Neuronal stem cell (in vitro differentiated cells): ENCODE measurements around the gene MICAL3.

Experiments
- DNase-seq: peaks from one replicate; pipeline ENCODE4 v3.0.0-alpha.2; 2013; ENCODE audit warnings: low spot score
- H2AFZ ChIP-seq: one replicate; pipeline ENCODE4 v1.6.1; 2013; ENCODE audit warnings: mild to moderate bottlenecking, low read length, inconsistent platforms
- H2AK5ac ChIP-seq: 2 replicates; pipeline ENCODE4 v1.6.1; 2013; ENCODE audit warnings: low read depth, mild to moderate bottlenecking, inconsistent platforms, low read length, moderate library complexity, mixed read lengths
- H2BK120ac ChIP-seq: 2 replicates; pipeline ENCODE4 v1.6.1; 2013; ENCODE audit warnings: low read depth, mild to moderate bottlenecking, inconsistent platforms, low read length, moderate library complexity, mixed read lengths
- H2BK12ac ChIP-seq: one replicate; pipeline ENCODE4 v1.6.1; 2013; ENCODE audit warnings: low read length, inconsistent platforms
- H2BK15ac ChIP-seq: 2 replicates; pipeline ENCODE4 v1.6.1; 2013; ENCODE audit warnings: mild to moderate bottlenecking, low read length, inconsistent platforms, mixed read lengths
- H2BK5ac ChIP-seq: one replicate; pipeline ENCODE4 v1.6.1; 2013; ENCODE audit warnings: inconsistent platforms, mild to moderate bottlenecking, low read length, moderate library complexity
- H3K14ac ChIP-seq: one replicate; pipeline ENCODE4 v1.6.1; 2013; ENCODE audit warnings: low read length, inconsistent platforms
- H3K18ac ChIP-seq: 2 replicates; pipeline ENCODE4 v1.6.1; 2013; ENCODE audit warnings: low read length, inconsistent platforms
- H3K23ac ChIP-seq: 2 replicates; pipeline ENCODE4 v1.6.1; 2013; ENCODE audit warnings: low read depth, mild to moderate bottlenecking, mixed read lengths, low read length, inconsistent platforms; ENCODE audit not compliant: poor library complexity
- H3K27ac ChIP-seq: replicated peaks from 3 replicates; pipeline ENCODE4 v1.5.1; 2013; ENCODE audit warnings: low read length, inconsistent platforms
- H3K27me3 ChIP-seq, 3 experiments: 2 replicates each; pipeline ENCODE4 v1.6.1; 2013; ENCODE audit warnings: low read length in 3 of 3, mild to moderate bottlenecking in 2 of 3, inconsistent platforms in 1 of 3, low read depth in 1 of 3, mixed read lengths in 1 of 3, moderate library complexity in 1 of 3; ENCODE audit not compliant: control insufficient read depth in 3 of 3, insufficient read depth in 3 of 3
- H3K36me3 ChIP-seq, 2 donors: replicated peaks in 1 of 2; 2 replicates each; pipeline ENCODE4 v1.6.1; 2013; ENCODE audit warnings: low read length in 2 of 2; ENCODE audit not compliant: control insufficient read depth in 2 of 2, insufficient read depth in 2 of 2
- H3K4ac ChIP-seq: 2 replicates; pipeline ENCODE4 v1.6.1; 2013; ENCODE audit warnings: inconsistent platforms, mild to moderate bottlenecking, low read length, moderate library complexity
- H3K4me1 ChIP-seq, 2 donors: 1 replicate in 1 of 2; 2 replicates in 1 of 2; pipeline ENCODE4 v1.6.1; 2013; ENCODE audit warnings: low read length in 2 of 2, low read depth in 1 of 2; ENCODE audit not compliant: control insufficient read depth in 2 of 2, insufficient read depth in 1 of 2
- H3K4me2 ChIP-seq: one replicate; pipeline ENCODE4 v1.6.1; 2013; ENCODE audit warnings: mild to moderate bottlenecking, low read length, inconsistent platforms; ENCODE audit not compliant: insufficient read depth, poor library complexity, severe bottlenecking
- H3K4me3 ChIP-seq, 2 donors: 2 replicates each; pipeline ENCODE4 v1.5.1; 2013; ENCODE audit warnings: low read length in 2 of 2, mild to moderate bottlenecking in 2 of 2, inconsistent platforms in 1 of 2, moderate library complexity in 1 of 2
- H3K79me1 ChIP-seq: one replicate; pipeline ENCODE4 v1.6.1; 2013; ENCODE audit warnings: low read depth, mild to moderate bottlenecking, inconsistent platforms, low read length, moderate library complexity
- H3K9ac ChIP-seq: one replicate; pipeline ENCODE4 v1.6.1; 2013; ENCODE audit warnings: mild to moderate bottlenecking, low read depth, low read length, inconsistent platforms; ENCODE audit not compliant: poor library complexity
- H3K9me3 ChIP-seq, 2 donors: replicated peaks in 1 of 2; 2 replicates each; pipeline versions ENCODE3 to v1.6.1; 2013; ENCODE audit warnings: low read length in 2 of 2, mild to moderate bottlenecking in 2 of 2, inconsistent platforms in 1 of 2, low read depth in 1 of 2, mixed read lengths in 1 of 2, moderate library complexity in 1 of 2; ENCODE audit not compliant: control insufficient read depth in 2 of 2, insufficient read depth in 1 of 2
- H4K8ac ChIP-seq: one replicate; pipeline ENCODE4 v1.6.1; 2013; ENCODE audit warnings: low read depth, mild to moderate bottlenecking, inconsistent platforms, low read length, moderate library complexity
- H4K91ac ChIP-seq: one replicate; pipeline ENCODE4 v1.6.1; 2013; ENCODE audit warnings: low read length, low read depth, mild to moderate bottlenecking, inconsistent platforms; ENCODE audit not compliant: poor library complexity
- WGBS, 2 donors: extraction: QIAGEN DNeasy Blood & Tissue Kit; methylation state at CpG; one replicate each; pipeline ENCODE4 v1.1.7; 2013; ENCODE audit warnings: missing lambda C conversion rate in 2 of 2, mixed read lengths in 1 of 2; ENCODE audit not compliant: insufficient read length in 2 of 2, insufficient replicate concordance in 1 of 2; ENCODE audit errors: extremely low coverage in 2 of 2; 5-methylcytosine and 5-hydroxymethylcytosine counted together

Gene MICAL3

DNA sequence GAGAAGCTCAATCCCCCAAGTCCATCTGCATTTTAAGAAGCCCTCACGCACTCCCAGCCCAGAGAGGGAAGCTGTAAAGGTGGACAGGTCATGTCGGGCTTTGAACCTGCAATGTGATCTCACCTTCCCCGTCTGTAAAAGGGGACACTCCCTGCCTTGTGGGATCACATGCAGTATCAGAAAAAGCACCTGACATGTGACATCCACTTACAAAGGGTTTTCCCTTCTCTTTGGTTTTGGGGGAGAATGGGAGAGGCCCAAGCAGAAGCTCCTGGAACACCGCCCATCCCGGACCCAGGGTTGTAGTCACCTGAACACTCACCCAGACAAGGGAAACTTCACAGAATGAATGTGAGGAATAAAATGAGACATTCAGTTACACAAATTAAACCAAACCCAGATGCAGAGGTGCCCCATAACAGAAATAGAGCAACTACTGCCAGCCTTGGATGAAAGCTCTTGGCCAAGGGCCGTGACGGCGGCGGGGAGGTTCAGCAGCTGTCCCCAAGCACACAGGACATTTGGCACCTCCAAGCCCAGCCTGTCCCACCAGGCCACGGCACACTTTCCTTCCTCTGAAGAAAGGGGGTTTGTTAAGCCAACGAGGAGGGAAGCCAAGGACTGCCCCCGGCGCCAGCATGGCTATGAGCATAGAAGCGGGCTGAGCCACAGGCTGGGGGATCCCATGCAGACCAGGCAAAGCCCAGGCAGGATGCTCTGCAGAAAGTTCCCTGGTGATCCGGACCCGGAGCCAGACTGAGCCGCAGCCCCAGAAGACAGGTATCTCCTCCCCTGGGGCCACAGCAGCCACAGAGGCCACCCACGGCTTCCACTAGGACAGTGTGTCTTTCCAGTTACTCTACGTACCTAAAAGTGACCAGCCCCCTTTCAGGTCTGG, 253.9 kb downstream of the MICAL3 start:
- Histone ChIP-seq H3K4ac (no peak overlapping the region), H2BK12ac (no peak overlapping the region), H3K9ac (no peak overlapping the region), H3K27ac (no peak overlapping the region), H3K18ac (no peak overlapping the region), H2BK5ac (peak overlapping the region; percentile 53), H2AFZ (no peak overlapping the region), H3K23ac (no peak overlapping the region), H3K14ac (no peak overlapping the region), H2BK120ac (no peak overlapping the region), H3K4me1 (peaks cover 14 to 18% of the 10 kb centered on the region in 2 donors), H3K27me3 (no peaks in the 10 kb centered on the region), H3K4me3 (no peak overlapping the region), H3K36me3 (no peaks in the 10 kb centered on the region), H3K4me2 (no peak overlapping the region), H3K9me3 (no peaks in the 10 kb centered on the region), H3K79me1 (peaks cover 12% of the 10 kb centered on the region), H2BK15ac (no peak overlapping the region), H2AK5ac (peak overlapping the region; percentile 93), H4K8ac (no peak overlapping the region), H4K91ac (no peak overlapping the region)
- no CpG with 5 or more reads among the region's 19 CpGs for WGBS, 2 donors
- no peak for DNase-seq

DNA sequence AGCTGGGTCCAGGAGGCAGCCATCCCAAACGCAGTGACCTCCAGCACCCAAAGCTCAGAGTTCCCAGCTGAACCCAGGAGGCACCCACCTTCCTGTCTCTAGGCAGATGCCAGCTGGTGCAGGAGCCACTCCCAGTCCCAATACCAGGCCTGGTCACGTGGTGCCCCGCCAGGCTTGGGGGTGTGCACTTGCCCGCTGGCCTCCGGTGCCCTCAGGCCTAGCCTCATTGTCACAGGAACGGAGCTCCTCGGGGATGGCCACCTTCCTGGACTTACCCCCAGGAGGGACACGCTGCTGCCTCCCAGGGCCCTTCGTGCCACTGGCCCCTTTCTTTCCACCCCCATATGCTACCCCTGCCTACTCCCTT, 254.7 kb downstream of the MICAL3 start:
- no peak overlapping the region for H2AFZ ChIP-seq
- H3K9ac ChIP-seq = no peak overlapping the region
- H3K27me3 ChIP-seq = no peaks in the 10 kb centered on the region
- H4K91ac ChIP-seq = no peak overlapping the region
- peak overlapping the region; percentile 10 for H3K23ac ChIP-seq
- H4K8ac ChIP-seq = no peak overlapping the region
- no CpG with 5 or more reads among the region's 9 CpGs for WGBS, 2 donors
- no peak overlapping the region for H3K27ac ChIP-seq
- H3K9me3 ChIP-seq = no peaks in the 10 kb centered on the region
- no peaks in the 10 kb centered on the region for H3K36me3 ChIP-seq
- H2BK5ac ChIP-seq = peak overlapping the region; percentile 53
- peaks cover 11 to 15% of the 10 kb centered on the region in 2 donors for H3K4me1 ChIP-seq
- H3K4me3 ChIP-seq = no peak overlapping the region
- no peak overlapping the region for H2BK120ac ChIP-seq
- H3K4ac ChIP-seq = no peak overlapping the region
- H3K79me1 ChIP-seq = peaks cover 12% of the 10 kb centered on the region
- H3K4me2 ChIP-seq = no peak overlapping the region
- H3K14ac ChIP-seq = peak overlapping the region; percentile 31
- DNase-seq = no peak
- H2BK15ac ChIP-seq = no peak overlapping the region
- no peak overlapping the region for H3K18ac ChIP-seq
- H2BK12ac ChIP-seq = no peak overlapping the region
- H2AK5ac ChIP-seq = peak overlapping the region; percentile 46

DNA sequence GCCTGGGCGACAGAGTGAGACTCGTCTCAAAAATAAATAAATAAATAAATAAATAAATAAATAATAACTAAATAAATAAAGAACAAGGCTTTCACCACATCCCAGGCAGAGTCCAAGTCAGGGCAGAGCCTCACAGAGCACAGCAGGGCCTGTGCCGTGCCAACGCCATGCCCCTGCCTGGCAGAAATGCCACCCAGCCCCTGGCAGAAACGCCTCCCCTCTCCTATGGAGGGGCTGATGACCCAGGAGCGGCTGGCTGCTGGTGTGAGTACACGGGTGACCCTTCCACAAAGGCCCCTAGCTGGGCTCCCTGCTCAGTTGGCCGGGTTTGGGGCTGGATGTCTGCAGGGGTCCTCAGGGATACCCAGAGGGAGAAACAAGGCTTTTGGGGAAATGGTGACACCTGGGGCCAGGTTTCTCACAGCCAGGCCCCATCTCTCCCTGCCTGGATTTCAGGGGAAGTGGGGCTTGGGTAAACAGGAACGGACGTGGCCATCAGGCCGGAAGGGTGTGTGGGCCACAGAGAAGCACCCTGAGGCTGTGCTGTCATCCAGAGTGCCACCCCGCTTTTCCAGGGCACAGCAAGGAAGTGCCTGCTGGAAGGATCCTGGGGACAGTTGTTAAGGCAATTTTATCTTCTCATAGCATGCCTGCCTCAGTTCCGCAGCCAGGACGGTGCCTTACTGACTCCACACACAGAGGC, 255.2 kb downstream of the MICAL3 start:
- H3K4me3 ChIP-seq = no peak overlapping the region
- no peak overlapping the region for H2BK15ac ChIP-seq
- H3K79me1 ChIP-seq = peaks cover 12% of the 10 kb centered on the region
- no peak overlapping the region for H2AK5ac ChIP-seq
- no peak overlapping the region for H2BK120ac ChIP-seq
- peak overlapping the region; percentile 31 for H3K14ac ChIP-seq
- no peaks in the 10 kb centered on the region for H3K36me3 ChIP-seq
- WGBS, 2 donors = no CpG with 5 or more reads among the region's 14 CpGs
- peak overlapping the region; percentile 48 for H3K18ac ChIP-seq
- no peaks in the 10 kb centered on the region for H3K27me3 ChIP-seq
- no peak overlapping the region for H2BK5ac ChIP-seq
- H3K23ac ChIP-seq = peak overlapping the region; percentile 10
- H3K4me2 ChIP-seq = no peak overlapping the region
- peaks cover 10 to 13% of the 10 kb centered on the region in 2 donors for H3K4me1 ChIP-seq
- no peak overlapping the region for H4K8ac ChIP-seq
- DNase-seq = no peak
- no peaks in the 10 kb centered on the region for H3K9me3 ChIP-seq
- H3K9ac ChIP-seq = no peak overlapping the region
- H3K4ac ChIP-seq = no peak overlapping the region
- H4K91ac ChIP-seq = no peak overlapping the region
- H3K27ac ChIP-seq = no peak overlapping the region
- no peak overlapping the region for H2BK12ac ChIP-seq
- no peak overlapping the region for H2AFZ ChIP-seq
